Measurements from ENCODE around the gene PCARE. TPM values are rescaled to one million over a fixed set of nuclear protein-coding genes. Genes with fewer than 3 reads are reported as not detected.

Gene PCARE
- total RNA-seq, 1 donor from 2014 or later, result not detected

GRCh38 chr2:29063056-29063455, 11.3 kb downstream of the PCARE start:
- no peak for DNase-seq (ENCODE audit: low spot score)

- DNase-seq (ENCODE audit: low spot score), result no peak
Observed at GRCh38 chr2:29062371-29062770, 12.0 kb downstream of the PCARE start.

GRCh38 chr2:29061616-29062015, 12.7 kb downstream of the PCARE start:
- no peak for DNase-seq (ENCODE audit: low spot score)

- no peak for DNase-seq (ENCODE audit: low spot score)
Observed at GRCh38 chr2:29061176-29061575, 13.1 kb downstream of the PCARE start.

- DNase-seq (ENCODE audit: low spot score), result no peak
Observed at GRCh38 chr2:29060441-29060840, 13.9 kb downstream of the PCARE start.

- DNase-seq (ENCODE audit: low spot score), result no peak
Observed at GRCh38 chr2:29059624-29060023, 14.7 kb downstream of the PCARE start.

GRCh38 chr2:29057006-29057405, 17.3 kb downstream of the PCARE start:
- no peak for DNase-seq (ENCODE audit: low spot score)

GRCh38 chr2:29056452-29056851, 17.9 kb downstream of the PCARE start:
- DNase-seq (ENCODE audit: low spot score), result no peak

GRCh38 chr2:29055601-29056000, 18.7 kb downstream of the PCARE start:
- no peak for DNase-seq (ENCODE audit: low spot score)

GRCh38 chr2:29054430-29054829, 19.9 kb downstream of the PCARE start:
- DNase-seq (ENCODE audit: low spot score), result no peak

- DNase-seq (ENCODE audit: low spot score), result no peak
Observed at GRCh38 chr2:29053670-29054400, 20.5 kb downstream of the PCARE start.

GRCh38 chr2:29053223-29053622, 21.1 kb downstream of the PCARE start:
- no peak for DNase-seq (ENCODE audit: low spot score)

- DNase-seq (ENCODE audit: low spot score), result no peak
Observed at GRCh38 chr2:29052807-29053206, 21.5 kb downstream of the PCARE start.

GRCh38 chr2:29051730-29052129, 22.6 kb downstream of the PCARE start:
- DNase-seq (ENCODE audit: low spot score), result no peak

- no peak for DNase-seq (ENCODE audit: low spot score)
Observed at GRCh38 chr2:29050591-29050990, 23.7 kb downstream of the PCARE start.

- DNase-seq (ENCODE audit: low spot score), result no peak
Observed at GRCh38 chr2:29047083-29047845, 27.1 kb downstream of the PCARE start.

GRCh38 chr2:29046321-29046720, 28.0 kb downstream of the PCARE start:
- no peak for DNase-seq (ENCODE audit: low spot score)

GRCh38 chr2:29044459-29044858, 29.9 kb downstream of the PCARE start:
- DNase-seq (ENCODE audit: low spot score), result no peak

GRCh38 chr2:29042561-29043075, 31.7 kb downstream of the PCARE start:
- DNase-seq (ENCODE audit: low spot score), result no peak

- no peak for DNase-seq (ENCODE audit: low spot score)
Observed at GRCh38 chr2:29041161-29041660, 33.1 kb downstream of the PCARE start.

GRCh38 chr2:29040552-29040951, 33.8 kb downstream of the PCARE start:
- no peak for DNase-seq (ENCODE audit: low spot score)

GRCh38 chr2:29039718-29040480, 34.4 kb downstream of the PCARE start:
- no peak for DNase-seq (ENCODE audit: low spot score)
